Measurements from ENCODE around the gene RXRB.

Gene RXRB

GRCh38 chr6:33211136-33211535 is 10.7 kb upstream of the RXRB start:
- Histone ChIP-seq H3F3A (ENCODE audit: control insufficient read depth, insufficient read depth) (peaks cover 13% of the 10 kb centered on the region), H3K79me2 (ENCODE audit: control insufficient read depth, low read length) (peaks cover 12% of the 10 kb centered on the region), H3K36me3 (ENCODE audit: control insufficient read depth, low read length) (peaks cover 11% of the 10 kb centered on the region), H3K4me1 (ENCODE audit: control insufficient read depth, low read length) (peaks cover 32% of the 10 kb centered on the region), H4K20me1 (ENCODE audit: control insufficient read depth, insufficient read depth, low read depth, low read length) (no peaks in the 10 kb centered on the region; the same call in 1 of the 2 replicates), H3K27ac (ENCODE audit: low read depth, low read length) (no peak overlapping the region), H3K9me2 (replicated peaks; ENCODE audit: control insufficient read depth, low read length) (no peaks in the 10 kb centered on the region), H3K4me3 (ENCODE audit: low read length) (no peak overlapping the region), H3K27me3 (ENCODE audit: control insufficient read depth, low read length) (peaks cover 21% of the 10 kb centered on the region), H3K9me3 (ENCODE audit: control insufficient read depth, insufficient read depth, low read length) (no peaks in the 10 kb centered on the region), H3K4me2 (ENCODE audit: low read length) (no peak overlapping the region)
- TF ChIP-seq EZH2phosphoT487 (IDR thresholded peaks at IDR 0.05; ENCODE audit: borderline replicate concordance, low read length) (no peak), CTCF (IDR thresholded peaks at IDR 0.05; ENCODE audit: low read depth, low read length, poor library complexity, severe bottlenecking) (no peak)

DNA sequence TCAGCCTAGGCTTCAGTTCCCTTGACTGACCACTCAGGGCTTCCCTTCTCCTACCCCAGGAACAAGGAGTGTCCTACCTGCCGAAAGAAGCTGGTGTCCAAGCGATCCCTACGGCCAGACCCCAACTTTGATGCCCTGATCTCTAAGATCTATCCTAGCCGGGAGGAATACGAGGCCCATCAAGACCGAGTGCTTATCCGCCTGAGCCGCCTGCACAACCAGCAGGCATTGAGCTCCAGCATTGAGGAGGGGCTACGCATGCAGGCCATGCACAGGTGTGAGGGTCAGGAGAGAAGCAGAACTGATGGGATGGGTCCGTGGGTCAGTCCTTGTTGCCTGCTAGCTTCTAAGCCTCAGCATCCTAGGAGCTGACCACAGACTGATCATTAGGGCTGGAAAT is 9.4 kb upstream of the RXRB start:
- Histone ChIP-seq H3K36me3 (ENCODE audit: control insufficient read depth, low read length) (peaks cover 11% of the 10 kb centered on the region), H4K20me1 (ENCODE audit: control insufficient read depth, insufficient read depth, low read depth, low read length) (no peaks in the 10 kb centered on the region; the same call in 1 of the 2 replicates), H3K4me2 (ENCODE audit: low read length) (no peak overlapping the region), H3F3A (ENCODE audit: control insufficient read depth, insufficient read depth) (peaks cover 21% of the 10 kb centered on the region), H3K9me3 (ENCODE audit: control insufficient read depth, insufficient read depth, low read length) (no peaks in the 10 kb centered on the region), H3K4me3 (ENCODE audit: low read length) (no peak overlapping the region), H3K27me3 (ENCODE audit: control insufficient read depth, low read length) (peaks cover 21% of the 10 kb centered on the region), H3K79me2 (ENCODE audit: control insufficient read depth, low read length) (peaks cover 13% of the 10 kb centered on the region), H3K4me1 (ENCODE audit: control insufficient read depth, low read length) (peaks cover 41% of the 10 kb centered on the region), H3K9me2 (replicated peaks; ENCODE audit: control insufficient read depth, low read length) (no peaks in the 10 kb centered on the region), H3K27ac (ENCODE audit: low read depth, low read length) (no peak overlapping the region)
- TF ChIP-seq EZH2phosphoT487 (IDR thresholded peaks at IDR 0.05; ENCODE audit: borderline replicate concordance, low read length) (no peak), CTCF (IDR thresholded peaks at IDR 0.05; ENCODE audit: low read depth, low read length, poor library complexity, severe bottlenecking) (no peak)

DNA sequence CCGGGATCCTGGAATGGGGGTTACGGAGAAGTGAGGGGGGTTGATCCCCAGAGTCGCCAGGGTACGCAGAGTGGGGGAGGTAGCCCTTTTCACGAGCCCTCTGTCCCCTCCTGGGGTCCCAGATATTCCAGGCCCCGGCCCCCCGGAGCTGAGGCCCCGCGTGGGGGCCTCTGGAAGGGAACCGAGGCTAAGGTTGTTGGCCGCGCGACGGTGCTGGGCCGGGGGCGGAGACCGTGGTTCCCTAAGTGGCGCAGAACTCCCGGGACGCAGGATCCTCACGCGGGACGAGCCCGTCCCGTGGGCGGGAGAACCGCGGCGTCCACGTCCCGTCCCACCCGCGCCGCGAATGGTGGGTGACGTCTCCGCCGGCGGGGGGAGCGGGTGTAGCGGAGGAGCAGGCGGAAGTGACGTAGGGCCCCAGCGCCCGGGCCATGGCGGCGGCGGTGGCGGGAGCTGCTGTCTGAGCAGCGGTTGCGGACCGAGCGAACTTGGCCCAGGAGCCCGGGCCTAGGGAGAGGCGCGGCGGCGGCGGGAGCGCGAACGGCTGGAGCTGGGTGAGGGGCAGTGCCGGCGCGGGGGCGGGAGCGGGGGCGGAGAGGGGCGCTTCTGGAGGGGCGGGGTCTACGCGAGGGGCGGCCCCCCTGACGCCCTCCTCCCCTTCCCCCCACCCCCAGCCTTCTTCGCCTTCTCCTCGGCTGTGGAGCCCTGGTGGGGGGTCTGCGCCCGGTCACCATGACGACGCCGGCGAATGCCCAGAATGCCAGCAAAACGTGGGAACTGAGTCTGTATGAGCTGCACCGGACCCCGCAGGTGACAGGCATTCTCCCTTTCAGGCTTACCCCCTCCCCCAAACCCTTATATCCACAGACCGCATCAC is 7.9 kb upstream of the RXRB start, which contains the start of gene RING1:
Gene RING1 (plus strand): TSS at position 410 of the 877 bp plus-strand sequence. CDS start 323 bp downstream, at position 733.
- H3K9me3 ChIP-seq (ENCODE audit: control insufficient read depth, insufficient read depth, low read length): no peaks in the 10 kb centered on the region
- no peak for TF ChIP-seq CTCF (IDR thresholded peaks at IDR 0.05; ENCODE audit: low read depth, low read length, poor library complexity, severe bottlenecking)
- no peak for TF ChIP-seq EZH2phosphoT487 (IDR thresholded peaks at IDR 0.05; ENCODE audit: borderline replicate concordance, low read length)

More for the DNA sequence above, 7.9 kb upstream of the RXRB start, which contains the start of gene RING1:
- Histone ChIP-seq H3K9me2 (replicated peaks; ENCODE audit: control insufficient read depth, low read length) (no peaks in the 10 kb centered on the region), H3K4me1 (ENCODE audit: control insufficient read depth, low read length) (peaks cover 46% of the 10 kb centered on the region), H3K4me2 (ENCODE audit: low read length) (peak within 1 kb of the TSS; percentile 99), H3K79me2 (ENCODE audit: control insufficient read depth, low read length) (peaks cover 17% of the 10 kb centered on the region), H3K4me3 (ENCODE audit: low read length) (peak within 1 kb of the TSS; percentile 94), H3K27ac (ENCODE audit: low read depth, low read length) (peak within 1 kb of the TSS; percentile 64), H3F3A (ENCODE audit: control insufficient read depth, insufficient read depth) (peaks cover 24% of the 10 kb centered on the region), H3K27me3 (ENCODE audit: control insufficient read depth, low read length) (peaks cover 6% of the 10 kb centered on the region), H4K20me1 (ENCODE audit: control insufficient read depth, insufficient read depth, low read depth, low read length) (no peaks in the 10 kb centered on the region; the same call in 1 of the 2 replicates), H3K36me3 (ENCODE audit: control insufficient read depth, low read length) (peaks cover 19% of the 10 kb centered on the region)
